Prostate gland (tissue), 2 donors: ENCODE measurements around the gene CCNI2.
A peak's percentile ranks its signal among the peaks of the same experiment; 100 is the strongest.

Source experiments
- POLR2A ChIP-seq: fragments of 450-650 bp; IDR thresholded peaks from one replicate; pipeline ENCODE4 v1.6.1; 2016; ENCODE audit warnings: antibody characterized with exemption, mild to moderate bottlenecking
- TF ChIP-seq, protein P1 (sequence below), 4 experiments: fragments of 200-600 bp in 2 of 4; fragments of 450-650 bp in 2 of 4; sonication (generic) in 2 of 4; IDR thresholded peaks; 1 replicate in 3 of 4; 2 replicates in 1 of 4; pipeline ENCODE4 v1.5.1; 2016 to 2019; ENCODE audit warnings: antibody characterized with exemption in 4 of 4, mild to moderate bottlenecking in 2 of 4, moderate library complexity in 2 of 4

DNA sequence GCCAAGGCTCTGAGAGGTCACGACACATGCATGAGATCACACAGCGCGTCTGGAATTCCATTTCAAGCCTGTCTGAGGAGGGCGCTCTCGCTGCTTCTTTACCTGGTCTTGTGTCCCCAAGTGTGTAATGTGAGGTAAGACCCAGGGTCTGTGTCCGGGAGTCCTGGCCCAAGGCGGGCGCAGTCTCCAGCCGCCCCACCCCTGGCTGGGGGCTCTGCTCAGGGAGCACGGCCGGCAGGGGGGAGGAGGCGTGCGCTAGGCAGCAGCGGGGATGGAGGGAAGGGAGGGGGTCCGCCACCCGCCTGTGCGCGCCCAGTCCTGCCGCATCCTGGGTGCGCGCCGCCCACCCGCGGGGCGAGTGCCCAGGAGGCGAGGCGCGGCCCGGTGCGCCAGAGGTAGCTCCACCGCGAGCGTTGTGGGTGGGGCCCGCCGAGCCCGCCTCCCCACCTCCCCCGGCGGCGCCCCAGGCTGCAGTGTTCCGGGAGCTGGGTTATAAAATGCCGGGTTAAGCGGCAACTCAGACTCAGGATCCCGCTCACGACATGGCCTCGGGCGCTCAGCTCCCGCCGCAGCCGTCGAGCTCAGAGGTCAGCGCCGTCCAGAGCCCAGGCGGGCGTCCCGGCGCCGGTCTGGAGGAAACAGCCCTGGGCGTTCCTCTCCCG is at the start of gene CCNI2:
- no peak for TF ChIP-seq POLR2A
- TF ChIP-seq, protein P1, sequence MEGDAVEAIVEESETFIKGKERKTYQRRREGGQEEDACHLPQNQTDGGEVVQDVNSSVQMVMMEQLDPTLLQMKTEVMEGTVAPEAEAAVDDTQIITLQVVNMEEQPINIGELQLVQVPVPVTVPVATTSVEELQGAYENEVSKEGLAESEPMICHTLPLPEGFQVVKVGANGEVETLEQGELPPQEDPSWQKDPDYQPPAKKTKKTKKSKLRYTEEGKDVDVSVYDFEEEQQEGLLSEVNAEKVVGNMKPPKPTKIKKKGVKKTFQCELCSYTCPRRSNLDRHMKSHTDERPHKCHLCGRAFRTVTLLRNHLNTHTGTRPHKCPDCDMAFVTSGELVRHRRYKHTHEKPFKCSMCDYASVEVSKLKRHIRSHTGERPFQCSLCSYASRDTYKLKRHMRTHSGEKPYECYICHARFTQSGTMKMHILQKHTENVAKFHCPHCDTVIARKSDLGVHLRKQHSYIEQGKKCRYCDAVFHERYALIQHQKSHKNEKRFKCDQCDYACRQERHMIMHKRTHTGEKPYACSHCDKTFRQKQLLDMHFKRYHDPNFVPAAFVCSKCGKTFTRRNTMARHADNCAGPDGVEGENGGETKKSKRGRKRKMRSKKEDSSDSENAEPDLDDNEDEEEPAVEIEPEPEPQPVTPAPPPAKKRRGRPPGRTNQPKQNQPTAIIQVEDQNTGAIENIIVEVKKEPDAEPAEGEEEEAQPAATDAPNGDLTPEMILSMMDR (IDR thresholded peaks at IDR 0.05): peak in 2 of 4 experiments; percentile 13 to 36
